Mesothelial cell of epicardium (in vitro differentiated cells): ENCODE results near the gene DCAF11. TPM values are rescaled to one million over a fixed set of nuclear protein-coding genes. Genes with fewer than 3 reads are reported as not detected.

Experiments used
- DNase-seq, 2 experiments: peaks; one replicate each; pipeline ENCODE4 v3.0.0; 2021; ENCODE audit warnings: low spot score in 2 of 2; ENCODE audit not compliant: unreplicated experiment in 2 of 2
- H3K27ac Mint-ChIP-seq: 2 replicates; pipeline ENCODE4 v1.8.0; 2021; ENCODE audit warnings: mixed read lengths
- H3K27me3 Mint-ChIP-seq: 2 replicates; pipeline ENCODE4 v1.8.0; 2021; ENCODE audit warnings: low read depth, mixed read lengths
- H3K36me3 Mint-ChIP-seq: 2 replicates; pipeline ENCODE4 v1.8.0; 2021; ENCODE audit warnings: mixed read lengths
- H3K4me1 Mint-ChIP-seq: 2 replicates; pipeline ENCODE4 v1.8.0; 2021; ENCODE audit warnings: mixed read lengths
- H3K4me3 Mint-ChIP-seq: 2 replicates; pipeline ENCODE4 v1.8.0; 2021; ENCODE audit warnings: mild to moderate bottlenecking, moderate library complexity, mixed read lengths
- H3K9me3 Mint-ChIP-seq: 2 replicates; pipeline ENCODE4 v1.8.0; 2021; ENCODE audit warnings: mixed read lengths
- total RNA-seq: library from RNA; stranded (reverse); gene quantifications from 3 replicates; pipeline ENCODE4 v1.2.1, GENCODE V29; 2021
- TF ChIP-seq, protein P1 (sequence below): fragments of 200-600 bp; sonication (generic); IDR thresholded peaks from one replicate; pipeline ENCODE4 v1.5.0; 2021; ENCODE audit warnings: antibody characterized with exemption; ENCODE audit not compliant: unreplicated experiment

The DCAF11 gene
- total RNA-seq, 1 donor from 2014 or later = 62.3 TPM

DNA sequence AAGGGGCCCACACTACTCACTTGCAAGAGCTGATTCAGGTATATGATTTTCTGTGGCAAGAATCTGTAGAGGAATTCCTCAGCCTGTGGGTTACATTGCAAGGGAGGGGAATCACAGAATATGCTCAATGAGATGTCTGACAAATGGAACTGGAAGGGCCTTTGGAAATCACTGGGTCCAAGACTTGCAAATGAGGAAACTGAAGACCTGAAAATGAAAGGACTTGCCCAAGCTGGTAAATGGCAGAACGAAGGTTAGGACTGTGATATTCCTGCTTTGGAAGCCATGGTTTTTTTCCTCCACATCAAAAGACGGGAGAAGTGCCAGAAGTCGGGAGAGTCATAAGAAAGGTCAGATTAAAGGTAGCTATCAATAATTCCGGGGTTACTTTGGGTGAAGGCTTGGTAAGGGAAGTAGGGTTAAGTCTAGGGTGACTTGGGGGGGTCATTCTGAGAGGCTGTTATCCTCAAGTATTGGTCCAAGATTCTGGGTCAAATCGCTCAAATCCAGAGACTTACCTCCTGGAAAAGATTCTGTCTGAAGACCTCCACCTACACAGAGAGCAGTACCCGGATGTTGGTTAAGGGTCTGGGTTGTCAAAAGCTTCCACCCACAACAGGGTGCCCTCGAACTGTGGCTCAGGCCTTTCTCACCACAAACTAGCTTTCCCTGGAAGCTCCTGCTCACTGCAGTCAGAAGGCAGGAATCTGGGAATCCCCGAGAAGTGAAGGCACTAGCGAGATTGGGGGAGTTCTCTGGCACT is 31.3 kb downstream of the DCAF11 start:
- no peak for DNase-seq
- no peaks in the 10 kb centered on the region for H3K27me3 Mint-ChIP-seq
- TF ChIP-seq, protein P1, sequence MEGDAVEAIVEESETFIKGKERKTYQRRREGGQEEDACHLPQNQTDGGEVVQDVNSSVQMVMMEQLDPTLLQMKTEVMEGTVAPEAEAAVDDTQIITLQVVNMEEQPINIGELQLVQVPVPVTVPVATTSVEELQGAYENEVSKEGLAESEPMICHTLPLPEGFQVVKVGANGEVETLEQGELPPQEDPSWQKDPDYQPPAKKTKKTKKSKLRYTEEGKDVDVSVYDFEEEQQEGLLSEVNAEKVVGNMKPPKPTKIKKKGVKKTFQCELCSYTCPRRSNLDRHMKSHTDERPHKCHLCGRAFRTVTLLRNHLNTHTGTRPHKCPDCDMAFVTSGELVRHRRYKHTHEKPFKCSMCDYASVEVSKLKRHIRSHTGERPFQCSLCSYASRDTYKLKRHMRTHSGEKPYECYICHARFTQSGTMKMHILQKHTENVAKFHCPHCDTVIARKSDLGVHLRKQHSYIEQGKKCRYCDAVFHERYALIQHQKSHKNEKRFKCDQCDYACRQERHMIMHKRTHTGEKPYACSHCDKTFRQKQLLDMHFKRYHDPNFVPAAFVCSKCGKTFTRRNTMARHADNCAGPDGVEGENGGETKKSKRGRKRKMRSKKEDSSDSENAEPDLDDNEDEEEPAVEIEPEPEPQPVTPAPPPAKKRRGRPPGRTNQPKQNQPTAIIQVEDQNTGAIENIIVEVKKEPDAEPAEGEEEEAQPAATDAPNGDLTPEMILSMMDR = no peak
- no peaks in the 10 kb centered on the region for H3K9me3 Mint-ChIP-seq
- peaks cover 41% of the 10 kb centered on the region for H3K4me1 Mint-ChIP-seq
- peak overlapping the region; percentile 99 for H3K4me3 Mint-ChIP-seq
- H3K27ac Mint-ChIP-seq = peak overlapping the region; percentile 99
- H3K36me3 Mint-ChIP-seq = peaks cover 12% of the 10 kb centered on the region

DNA sequence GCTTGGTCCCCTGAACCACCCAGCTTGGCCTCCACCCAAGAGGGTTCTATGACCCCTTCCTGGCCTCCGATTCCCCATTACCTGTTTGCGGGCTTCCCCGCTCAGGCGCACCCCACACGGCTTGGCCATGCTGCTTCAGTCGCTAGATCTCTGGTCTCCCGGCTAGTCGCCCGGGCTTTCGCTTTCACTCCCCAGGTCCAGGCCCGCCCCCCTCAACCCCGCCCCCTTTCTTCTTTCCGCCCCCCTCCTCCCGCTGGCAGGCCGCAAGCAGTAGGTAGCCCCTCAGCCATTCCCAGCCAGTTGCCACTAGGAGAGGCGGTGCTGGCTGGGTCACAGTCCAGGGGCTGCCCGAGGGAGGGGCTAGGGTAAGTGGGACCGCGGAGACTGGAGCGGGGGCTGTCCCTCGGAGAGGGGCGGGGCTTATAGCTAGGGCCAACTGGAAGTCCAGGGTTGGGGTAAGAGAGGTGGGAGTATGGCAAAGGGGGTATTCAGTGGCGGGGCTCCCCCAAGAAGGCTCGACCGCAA is 31.9 kb downstream of the DCAF11 start, which contains the start of gene PSME2:
PSME2 (minus strand) TSS at position 158 of the 525 bp plus-strand sequence; CDS start at position 129, 29 bp downstream.
- peak; percentile 86 to 90 for DNase-seq
- Mint-ChIP-seq H3K4me1 (peaks cover 41% of the 10 kb centered on the region), H3K4me3 (peak within 1 kb of the TSS; percentile 99), H3K27me3 (no peaks in the 10 kb centered on the region), H3K27ac (peak within 1 kb of the TSS; percentile 99), H3K9me3 (no peaks in the 10 kb centered on the region), H3K36me3 (peaks cover 15% of the 10 kb centered on the region)
- TF ChIP-seq, protein P1 = no peak

DNA sequence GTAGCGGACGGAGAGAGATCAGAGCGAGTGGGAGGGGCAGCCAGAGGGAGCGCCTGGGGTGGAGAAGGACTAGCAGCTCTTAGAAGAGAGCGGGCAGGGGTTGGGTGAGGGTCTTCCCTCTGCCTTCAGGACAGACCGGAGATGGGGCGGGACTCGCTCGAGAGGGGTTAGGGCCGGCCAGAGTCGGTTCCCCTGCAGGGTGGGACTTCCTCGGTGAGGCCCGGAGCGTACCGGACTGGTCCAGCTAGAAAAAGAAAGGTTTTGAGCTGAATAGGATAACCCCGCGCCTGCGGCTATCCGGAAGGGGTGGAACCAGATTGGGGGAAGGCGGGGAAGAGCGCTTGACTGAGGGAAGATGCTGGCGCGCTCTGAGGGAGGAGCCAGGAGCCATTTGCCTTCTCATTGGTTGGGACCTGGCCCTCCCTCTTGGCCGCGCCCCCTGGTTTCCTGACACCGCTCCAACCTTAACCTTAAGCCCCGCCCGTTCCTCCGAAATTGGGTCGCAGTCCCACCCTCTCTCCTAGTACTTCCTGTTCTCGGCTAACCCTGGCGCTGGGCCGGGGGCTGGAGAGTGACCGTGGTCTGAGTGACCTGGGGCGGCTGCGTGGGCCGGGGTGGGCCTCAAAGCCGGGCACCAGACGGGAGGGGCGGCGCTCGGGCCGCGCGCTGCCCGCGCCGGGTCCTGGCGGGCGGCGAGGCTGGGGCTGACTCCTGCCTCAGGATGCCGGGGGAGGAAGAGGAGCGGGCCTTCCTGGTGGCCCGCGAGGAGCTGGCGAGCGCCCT is 32.6 kb downstream of the DCAF11 start, which contains the start of gene RNF31:
RNF31 (plus strand) TSS at position 521 of the 783 bp plus-strand sequence; CDS start at position 722, 201 bp downstream.
- TF ChIP-seq, protein P1 = no peak
- Mint-ChIP-seq H3K4me3 (peak within 1 kb of the TSS; percentile 99), H3K27me3 (no peaks in the 10 kb centered on the region), H3K27ac (peak within 1 kb of the TSS; percentile 99), H3K36me3 (peaks cover 19% of the 10 kb centered on the region), H3K4me1 (peaks cover 36% of the 10 kb centered on the region), H3K9me3 (no peaks in the 10 kb centered on the region)
- DNase-seq = peak; percentile 93 to 94

DNA sequence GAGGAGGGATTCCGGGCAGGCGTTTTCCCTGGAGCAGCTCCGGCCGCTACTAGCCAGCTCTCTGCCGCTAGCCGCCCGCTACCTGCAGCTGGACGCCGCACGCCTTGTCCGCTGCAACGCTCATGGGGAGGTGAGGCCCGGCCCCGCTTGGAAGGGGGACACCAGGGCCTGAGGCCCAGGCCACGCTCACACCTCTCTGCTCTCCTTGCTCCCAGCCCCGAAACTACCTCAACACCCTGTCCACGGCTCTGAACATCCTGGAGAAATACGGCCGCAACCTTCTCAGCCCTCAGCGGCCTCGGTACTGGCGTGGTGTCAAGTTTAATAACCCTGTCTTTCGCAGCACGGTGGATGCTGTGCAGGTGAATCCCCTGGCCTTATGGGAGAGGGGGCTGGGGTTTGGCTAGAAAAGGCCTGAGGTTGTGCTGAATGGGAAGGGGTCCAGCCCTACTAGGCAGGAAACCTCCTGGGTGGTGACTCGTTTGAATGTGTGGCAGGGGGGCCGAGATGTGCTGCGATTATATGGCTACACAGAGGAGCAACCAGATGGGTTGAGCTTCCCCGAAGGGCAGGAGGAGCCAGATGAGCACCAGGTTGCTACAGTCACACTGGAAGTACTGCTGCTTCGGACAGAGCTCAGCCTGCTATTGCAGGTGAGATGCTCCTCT is 33.3 kb downstream of the DCAF11 start:
- no peak for DNase-seq
- peaks cover 21% of the 10 kb centered on the region for H3K36me3 Mint-ChIP-seq
- H3K27ac Mint-ChIP-seq = peak overlapping the region; percentile 77
- H3K9me3 Mint-ChIP-seq = no peaks in the 10 kb centered on the region
- TF ChIP-seq, protein P1 = no peak
- no peaks in the 10 kb centered on the region for H3K27me3 Mint-ChIP-seq
- H3K4me3 Mint-ChIP-seq = peak overlapping the region; percentile 99
- H3K4me1 Mint-ChIP-seq = peaks cover 30% of the 10 kb centered on the region

DNA sequence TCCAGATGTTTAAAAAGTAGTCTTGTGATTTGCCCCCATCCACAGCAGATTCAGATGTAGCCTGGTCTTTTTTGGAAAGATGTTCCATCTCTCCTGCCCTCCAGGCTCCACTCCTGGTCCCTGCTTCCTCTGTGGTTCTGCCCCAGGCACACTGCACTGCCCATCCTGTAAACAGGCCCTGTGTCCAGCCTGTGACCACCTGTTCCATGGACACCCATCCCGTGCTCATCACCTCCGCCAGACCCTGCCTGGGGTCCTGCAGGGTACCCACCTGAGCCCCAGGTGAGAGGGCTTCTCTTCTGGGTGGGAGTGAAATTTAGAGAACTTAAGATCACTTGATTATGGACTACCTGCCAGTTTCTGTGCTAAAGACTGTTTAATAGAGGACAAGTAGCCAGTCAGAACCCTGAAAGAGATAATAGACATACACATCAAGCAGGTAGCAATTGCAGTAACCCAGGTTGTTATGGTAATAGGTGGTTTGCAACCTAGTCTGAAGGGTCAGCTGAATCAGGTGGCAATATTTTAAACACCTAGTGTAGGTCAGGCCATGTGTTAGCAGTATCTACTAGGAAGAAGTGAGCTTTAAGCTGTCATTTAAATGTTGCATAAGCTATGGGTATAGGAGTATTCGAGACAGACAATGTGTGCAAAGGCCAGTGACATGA is 34.9 kb downstream of the DCAF11 start:
- peak overlapping the region; percentile 99 for H3K4me3 Mint-ChIP-seq
- H3K36me3 Mint-ChIP-seq = peaks cover 22% of the 10 kb centered on the region
- H3K27me3 Mint-ChIP-seq = no peaks in the 10 kb centered on the region
- DNase-seq = no peak
- no peaks in the 10 kb centered on the region for H3K9me3 Mint-ChIP-seq
- TF ChIP-seq, protein P1 = no peak
- no peak overlapping the region for H3K27ac Mint-ChIP-seq
- H3K4me1 Mint-ChIP-seq = peaks cover 27% of the 10 kb centered on the region
